Measurements from ENCODE around the gene ISL2. TPM values are rescaled to one million over a fixed set of nuclear protein-coding genes. Genes with fewer than 3 reads are reported as not detected.
A peak's percentile ranks its signal among the peaks of the same experiment; 100 is the strongest.

Gene ISL2
- total and polyA plus RNA-seq, 9 of the 15 experiments (the other 6 are each of a cell fraction or from before 2014, with no cell fraction given): 0.15 to 23.7 (median 4.0) TPM

GRCh38 chr15:76345880-76346668, 9.5 kb downstream of the ISL2 start:
- Histone ChIP-seq H4K20me1 (replicated peaks; ENCODE audit: control insufficient read depth, insufficient read depth, low read length) (no peaks in the 10 kb centered on the region), H3K4me1 (replicated peaks in 1 of 2; ENCODE audit: control insufficient read depth in 2 of 2, insufficient read depth in 2 of 2, low read length in 2 of 2) (peaks cover 0 to 13% of the 10 kb centered on the region in 2 experiments; a peak in 1 of 5 replicates), H3K9me3 (replicated peaks; ENCODE audit: control insufficient read depth, insufficient read depth, low read depth, low read length) (no peaks in the 10 kb centered on the region; the same call in 1 of the 2 replicates), H3K9ac (ENCODE audit: insufficient read depth in 1 of 2, low read depth in 2 of 2, low read length in 2 of 2) (no peak overlapping the region), H3K36me3 (ENCODE audit: control insufficient read depth, insufficient read depth, low read length) (peaks cover 32% of the 10 kb centered on the region; the same call in 2 of the 3 replicates), H3K27ac (ENCODE audit: extremely low read depth, low read depth, low read length) (no peak overlapping the region), H3K9me1 (ENCODE audit: control insufficient read depth, insufficient read depth, low read length) (no peaks in the 10 kb centered on the region), H2AFZ (ENCODE audit: low read depth, low read length) (no peak overlapping the region), H3K27me3 (ENCODE audit: control insufficient read depth in 2 of 2, insufficient read depth in 2 of 2, low read length in 2 of 2) (no peaks in the 10 kb centered on the region), H3K4me3 (no peak overlapping the region), H3K79me2 (ENCODE audit: control insufficient read depth, insufficient read depth, low read length) (0 out of 3 replicates have a peak, but pooled peaks cover 2% of the 10 kb centered on the region), H3K4me2 (ENCODE audit: insufficient read depth, low read length) (no peak overlapping the region)
- in situ Hi-C loops (cut with MboI) (no loop called here), intact Hi-C loops (cut with micrococcal nuclease) (no loop called here)
- FAIRE-seq (no peak), ATAC-seq (peak; percentile 19; the same call in 1 of the 3 replicates), DNase-seq (ENCODE audit: extremely low read depth in 1 of 4, low spot score in 3 of 4) (no peak)
- WGBS (ENCODE audit: insufficient coverage, low coverage, missing lambda C conversion rate): 97% methylated on average over 35 of the region's 65 CpGs
- CTCF ChIA-PET (ENCODE audit: low intra/inter-chr PET ratio): no interaction called here
- POLR2A ChIA-PET: interaction anchor here (0.7 to 2.6 kb wide), 2 partner anchors 10 to 171 kb away, joined by 3 to 18 read pairs; partner anchors contain the start of gene ISL2
- BruUV-seq (replicated peaks): no TSS peak
- TF ChIP-seq POLR2G (IDR thresholded peaks at IDR 0.05; ENCODE audit: low read depth, low read length) (peak; percentile 61), RBFOX2 (IDR thresholded peaks at IDR 0.05; ENCODE audit: low read depth, low read length) (peak; percentile 21; the same call in 1 of the 2 replicates), ZBTB33 (CRISPR knock-in tag; IDR thresholded peaks at IDR 0.05) (0 out of 2 replicates have a peak, but pooled peaks have one; percentile 26), TFAP4 (CRISPR knock-in tag; IDR thresholded peaks at IDR 0.05; ENCODE audit: borderline replicate concordance) (peak; percentile 53; the same call in 1 of the 2 replicates), ZNF518B (CRISPR knock-in tag; IDR thresholded peaks at IDR 0.05) (no peak)
